ENCODE data around the gene COG2. TPM values are rescaled to one million over a fixed set of nuclear protein-coding genes. Genes with fewer than 3 reads are reported as not detected.
"Not testable (repeated sequence)": the region's sequence is repeated elsewhere in the genome, so short reads cannot be mapped to it uniquely, and the experiment has no call there.

The COG2 gene
- polyA plus RNA-seq, 4 donors = 16.2 to 35.8 (median 17.2) TPM

- no peak for DNase-seq
- peaks cover 8 to 31% (median 11%) of the 10 kb centered on the region in 3 donors for H3K36me3 ChIP-seq (ENCODE audit: control insufficient read depth in 3 of 3, insufficient read depth in 2 of 3, low read depth in 1 of 3, low read length in 3 of 3)
- FAIRE-seq = no peak
- H3K4me3 ChIP-seq (ENCODE audit: low read depth in 1 of 3, low read length in 3 of 3) = no peak overlapping the region
- 50 to 63% (median 60%) methylated on average over 4 of the region's 4 CpGs for WGBS, 3 donors
- no peaks in the 10 kb centered on the region for H3K9me3 ChIP-seq (ENCODE audit: control insufficient read depth in 2 of 2, insufficient read depth in 1 of 2, low read depth in 1 of 2, low read length in 1 of 2)
- H3K27ac ChIP-seq (ENCODE audit: low read depth in 1 of 3, low read length in 2 of 3) = no peak overlapping the region
- no peaks in the 10 kb centered on the region for H3K4me1 ChIP-seq (ENCODE audit: control insufficient read depth in 3 of 3, insufficient read depth in 2 of 3, low read depth in 1 of 3, low read length in 2 of 3)
- H3K27me3 ChIP-seq (ENCODE audit: control insufficient read depth in 3 of 3, insufficient read depth in 3 of 3, low read length in 3 of 3) = no peaks in the 10 kb centered on the region
These were observed 52.7 kb downstream of the COG2 start for GRCh38 chr1:230694991-230695390.

DNA sequence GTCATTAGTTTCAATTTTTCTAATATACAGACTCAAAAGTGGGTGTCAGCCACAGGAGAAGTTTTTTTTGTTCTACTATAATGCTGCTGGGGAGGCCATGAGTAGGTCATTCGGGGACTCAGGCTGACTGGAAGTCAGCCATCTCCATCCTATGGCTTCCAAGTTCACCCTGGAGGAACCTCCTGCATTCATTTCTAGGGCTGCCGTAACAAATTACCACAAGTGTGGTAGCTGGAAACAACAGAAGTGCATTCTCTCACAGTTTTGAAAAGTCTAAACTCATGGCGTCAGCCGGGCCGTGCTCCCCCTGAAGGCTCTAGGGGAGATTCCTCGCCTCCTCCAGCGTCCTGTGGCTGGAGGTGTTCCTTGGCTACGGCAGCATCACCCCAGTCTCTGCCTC, 53.9 kb downstream of the COG2 start:
- no peaks in the 10 kb centered on the region for H3K27me3 ChIP-seq (ENCODE audit: control insufficient read depth in 3 of 3, insufficient read depth in 3 of 3, low read length in 3 of 3)
- FAIRE-seq (no peak), DNase-seq (no peak)
- H3K36me3 ChIP-seq (ENCODE audit: control insufficient read depth in 3 of 3, insufficient read depth in 2 of 3, low read depth in 1 of 3, low read length in 3 of 3) = peaks cover 6 to 28% (median 8%) of the 10 kb centered on the region in 3 donors
- H3K9me3 ChIP-seq (ENCODE audit: control insufficient read depth in 2 of 2, insufficient read depth in 1 of 2, low read depth in 1 of 2, low read length in 1 of 2) = no peaks in the 10 kb centered on the region
- no peak overlapping the region for H3K4me3 ChIP-seq (ENCODE audit: low read depth in 1 of 3, low read length in 3 of 3)
- WGBS, 3 donors = 74 to 91% (median 84%) methylated on average over 8 of the region's 8 CpGs
- H3K27ac ChIP-seq (ENCODE audit: low read depth in 1 of 3, low read length in 2 of 3) = no peak overlapping the region
- no peaks in the 10 kb centered on the region for H3K4me1 ChIP-seq (ENCODE audit: control insufficient read depth in 3 of 3, insufficient read depth in 2 of 3, low read depth in 1 of 3, low read length in 2 of 3)

- Histone ChIP-seq H3K27ac (ENCODE audit: low read depth in 1 of 3, low read length in 2 of 3) (no peak overlapping the region), H3K4me1 (ENCODE audit: control insufficient read depth in 3 of 3, insufficient read depth in 2 of 3, low read depth in 1 of 3, low read length in 2 of 3) (peaks cover 0 to under 1% (median 0%) of the 10 kb centered on the region in 3 donors), H3K9me3 (ENCODE audit: control insufficient read depth in 2 of 2, insufficient read depth in 1 of 2, low read depth in 1 of 2, low read length in 1 of 2) (no peaks in the 10 kb centered on the region), H3K4me3 (ENCODE audit: low read depth in 1 of 3, low read length in 3 of 3) (no peak overlapping the region), H3K27me3 (ENCODE audit: control insufficient read depth in 3 of 3, insufficient read depth in 3 of 3, low read length in 3 of 3) (no peaks in the 10 kb centered on the region), H3K36me3 (ENCODE audit: control insufficient read depth in 3 of 3, insufficient read depth in 2 of 3, low read depth in 1 of 3, low read length in 3 of 3) (peaks cover 0 to 30% (median 3%) of the 10 kb centered on the region in 3 donors)
- FAIRE-seq = no peak
- WGBS, 3 donors = 82 to 84% (median 83%) methylated on average over 7 of the region's 7 CpGs
- DNase-seq = no peak
These were observed 54.6 kb downstream of the COG2 start for GRCh38 chr1:230696722-230697437.

- FAIRE-seq (no peak), DNase-seq (no peak)
- Histone ChIP-seq H3K27ac (ENCODE audit: low read depth in 1 of 3, low read length in 2 of 3) (no peak overlapping the region), H3K9me3 (ENCODE audit: control insufficient read depth in 2 of 2, insufficient read depth in 1 of 2, low read depth in 1 of 2, low read length in 1 of 2) (no peaks in the 10 kb centered on the region), H3K27me3 (ENCODE audit: control insufficient read depth in 3 of 3, insufficient read depth in 3 of 3, low read length in 3 of 3) (no peaks in the 10 kb centered on the region), H3K36me3 (ENCODE audit: control insufficient read depth in 3 of 3, insufficient read depth in 2 of 3, low read depth in 1 of 3, low read length in 3 of 3) (peaks cover 0 to 31% (median 0%) of the 10 kb centered on the region in 3 donors), H3K4me3 (ENCODE audit: low read depth in 1 of 3, low read length in 3 of 3) (no peak overlapping the region), H3K4me1 (ENCODE audit: control insufficient read depth in 3 of 3, insufficient read depth in 2 of 3, low read depth in 1 of 3, low read length in 2 of 3) (peaks cover 0 to 13% (median 0%) of the 10 kb centered on the region in 3 donors)
- 92 to 96% (median 94%) methylated on average over 13 to 14 of the region's 14 CpGs for WGBS, 3 donors
These were observed 55.8 kb downstream of the COG2 start for GRCh38 chr1:230698130-230698529.

- not testable (repeated sequence) for H3K4me3 ChIP-seq (ENCODE audit: low read depth in 1 of 3, low read length in 3 of 3); H3K9me3 ChIP-seq (ENCODE audit: control insufficient read depth in 2 of 2, insufficient read depth in 1 of 2, low read depth in 1 of 2, low read length in 1 of 2); H3K27me3 ChIP-seq (ENCODE audit: control insufficient read depth in 3 of 3, insufficient read depth in 3 of 3, low read length in 3 of 3); DNase-seq; FAIRE-seq; H3K27ac ChIP-seq (ENCODE audit: low read depth in 1 of 3, low read length in 2 of 3)
- Histone ChIP-seq H3K4me1 (ENCODE audit: control insufficient read depth in 3 of 3, insufficient read depth in 2 of 3, low read depth in 1 of 3, low read length in 2 of 3) (peaks cover 0 to 21% (median 0%) of the 10 kb centered on the region in 3 donors), H3K36me3 (ENCODE audit: control insufficient read depth in 3 of 3, insufficient read depth in 2 of 3, low read depth in 1 of 3, low read length in 3 of 3) (peaks cover 0 to 32% (median 0%) of the 10 kb centered on the region in 3 donors)
These were observed 56.7 kb downstream of the COG2 start for GRCh38 chr1:230698964-230699363.

DNA sequence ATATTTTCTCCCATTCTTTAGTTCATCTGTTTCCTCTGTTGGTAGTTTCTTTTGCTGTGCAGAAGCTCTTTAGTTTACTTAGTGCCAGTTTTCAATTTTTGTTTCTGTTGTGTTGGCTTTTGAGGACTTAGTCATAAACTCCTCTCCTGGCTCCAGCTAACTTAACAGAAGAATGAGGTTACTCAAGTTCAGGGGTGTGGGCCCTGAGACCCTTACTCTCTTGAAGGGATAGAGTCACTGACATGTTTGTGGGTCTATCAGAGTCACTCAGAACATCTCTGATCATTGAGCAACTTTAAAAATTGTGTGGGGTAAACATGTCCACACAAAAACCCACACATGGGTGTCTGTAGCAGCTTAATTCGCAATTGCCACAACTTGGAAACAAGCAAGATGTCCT, 57.4 kb downstream of the COG2 start:
- no peak overlapping the region for H3K4me3 ChIP-seq (ENCODE audit: low read depth in 1 of 3, low read length in 3 of 3)
- no peaks in the 10 kb centered on the region for H3K9me3 ChIP-seq (ENCODE audit: control insufficient read depth in 2 of 2, insufficient read depth in 1 of 2, low read depth in 1 of 2, low read length in 1 of 2)
- H3K27me3 ChIP-seq (ENCODE audit: control insufficient read depth in 3 of 3, insufficient read depth in 3 of 3, low read length in 3 of 3) = no peaks in the 10 kb centered on the region
- DNase-seq (no peak), FAIRE-seq (no peak)
- peaks cover 0 to 22% (median 0%) of the 10 kb centered on the region in 3 donors for H3K4me1 ChIP-seq (ENCODE audit: control insufficient read depth in 3 of 3, insufficient read depth in 2 of 3, low read depth in 1 of 3, low read length in 2 of 3)
- peaks cover 0 to 28% (median 0%) of the 10 kb centered on the region in 3 donors for H3K36me3 ChIP-seq (ENCODE audit: control insufficient read depth in 3 of 3, insufficient read depth in 2 of 3, low read depth in 1 of 3, low read length in 3 of 3)
- no peak overlapping the region for H3K27ac ChIP-seq (ENCODE audit: low read depth in 1 of 3, low read length in 2 of 3)
- 88 to 91% (median 89%) methylated on average over 1 of the region's 1 CpG for WGBS, 3 donors

GRCh38 chr1:230700132-230700531, 57.9 kb downstream of the COG2 start:
- Histone ChIP-seq H3K4me1 (ENCODE audit: control insufficient read depth in 3 of 3, insufficient read depth in 2 of 3, low read depth in 1 of 3, low read length in 2 of 3) (peaks cover 0 to 22% (median 0%) of the 10 kb centered on the region in 3 donors), H3K27ac (ENCODE audit: low read depth in 1 of 3, low read length in 2 of 3) (no peak overlapping the region), H3K4me3 (ENCODE audit: low read depth in 1 of 3, low read length in 3 of 3) (no peak overlapping the region), H3K27me3 (ENCODE audit: control insufficient read depth in 3 of 3, insufficient read depth in 3 of 3, low read length in 3 of 3) (no peaks in the 10 kb centered on the region), H3K36me3 (ENCODE audit: control insufficient read depth in 3 of 3, insufficient read depth in 2 of 3, low read depth in 1 of 3, low read length in 3 of 3) (peaks cover 0 to 27% (median 0%) of the 10 kb centered on the region in 3 donors), H3K9me3 (ENCODE audit: control insufficient read depth in 2 of 2, insufficient read depth in 1 of 2, low read depth in 1 of 2, low read length in 1 of 2) (no peaks in the 10 kb centered on the region)
- FAIRE-seq (no peak), DNase-seq (no peak)
- 81 to 88% (median 85%) methylated on average over 4 of the region's 4 CpGs for WGBS, 3 donors

GRCh38 chr1:230701434-230701833, 59.2 kb downstream of the COG2 start:
- no peak for FAIRE-seq
- H3K36me3 ChIP-seq (ENCODE audit: control insufficient read depth in 3 of 3, insufficient read depth in 2 of 3, low read depth in 1 of 3, low read length in 3 of 3) = peaks cover 0 to 39% (median 0%) of the 10 kb centered on the region in 3 donors

More at GRCh38 chr1:230701434-230701833, 59.2 kb downstream of the COG2 start:
- H3K9me3 ChIP-seq (ENCODE audit: control insufficient read depth in 2 of 2, insufficient read depth in 1 of 2, low read depth in 1 of 2, low read length in 1 of 2) = no peaks in the 10 kb centered on the region
- WGBS, 3 donors = 87 to 92% (median 91%) methylated on average over 17 of the region's 17 CpGs
- no peak overlapping the region for H3K27ac ChIP-seq (ENCODE audit: low read depth in 1 of 3, low read length in 2 of 3)
- no peak overlapping the region for H3K4me3 ChIP-seq (ENCODE audit: low read depth in 1 of 3, low read length in 3 of 3)
- DNase-seq = no peak
- H3K4me1 ChIP-seq (ENCODE audit: control insufficient read depth in 3 of 3, insufficient read depth in 2 of 3, low read depth in 1 of 3, low read length in 2 of 3) = peaks cover 0 to 22% (median 0%) of the 10 kb centered on the region in 3 donors
- H3K27me3 ChIP-seq (ENCODE audit: control insufficient read depth in 3 of 3, insufficient read depth in 3 of 3, low read length in 3 of 3) = no peaks in the 10 kb centered on the region
